K562 (cell line): ENCODE measurements around the gene ALDOB.

Experiments used
- AFF4 ChIP-seq: sonication (generic); formaldehyde crosslinking; IDR thresholded peaks from 2 replicates; pipeline ENCODE4 v1.8.0; 2023; ENCODE audit warnings: mild to moderate bottlenecking, missing genetic modification reagents
- CUX1 ChIP-seq: fragments of 200-800 bp; sonication (Bioruptor generic); IDR thresholded peaks from 2 replicates; pipeline ENCODE4 v1.6.1; 2016; ENCODE audit warnings: missing genetic modification characterization, missing compliant biosample characterization
- FOSL1 ChIP-seq: fragments of 200-800 bp; sonication (Bioruptor generic); conservative IDR thresholded peaks from 2 replicates; pipeline ENCODE4 v1.6.1; 2016; ENCODE audit warnings: missing genetic modification characterization, missing compliant biosample characterization
- RCOR1 ChIP-seq, 2 experiments: IDR thresholded peaks; 2 replicates each; pipeline ENCODE4 v1.6.1; 2012; ENCODE audit warnings: low read depth in 2 of 2, low read length in 2 of 2, borderline replicate concordance in 1 of 2, improper control_type of control experiment in 1 of 2
- SOX6 ChIP-seq: fragments of 450-650 bp; IDR thresholded peaks from 2 replicates; pipeline ENCODE4 v1.6.1; 2014; ENCODE audit warnings: mild to moderate bottlenecking
- TFAM ChIP-seq: fragments of 250-450 bp; sonication (Bioruptor Pico); conservative IDR thresholded peaks from 2 replicates; pipeline ENCODE4 v1.5.0; 2021; ENCODE audit warnings: mild to moderate bottlenecking, moderate library complexity
- ZNF766 ChIP-seq: fragments of 200-800 bp; sonication (Bioruptor generic); conservative IDR thresholded peaks from 2 replicates; pipeline ENCODE4 v1.6.1; 2016; ENCODE audit warnings: missing genetic modification characterization, missing compliant biosample characterization

- TF ChIP-seq TFAM (CRISPR knock-in tag) (no peak), AFF4 (CRISPR knock-in tag) (no peak), CUX1 (CRISPR knock-in tag) (no peak), ZNF766 (no peak), SOX6 (no peak), FOSL1 (tag) (no peak), RCOR1 (IDR thresholded peaks at IDR 0.05; ENCODE audit: borderline replicate concordance in 1 of 2, low read depth in 2 of 2, low read length in 2 of 2) (no peak)
These were observed 44.8 kb upstream of the ALDOB start for GRCh38 chr9:101480386-101480785.
